GM21576 (cell line): ENCODE results near the gene SLC9A3.

Experiments used
- ATAC-seq: cut with Tn5 transposase; IDR thresholded peaks from one replicate; pipeline ENCODE4 v1.9.1; 2021; ENCODE audit warnings: mild to moderate bottlenecking, moderate library complexity; ENCODE audit not compliant: unreplicated experiment

The SLC9A3 gene

DNA sequence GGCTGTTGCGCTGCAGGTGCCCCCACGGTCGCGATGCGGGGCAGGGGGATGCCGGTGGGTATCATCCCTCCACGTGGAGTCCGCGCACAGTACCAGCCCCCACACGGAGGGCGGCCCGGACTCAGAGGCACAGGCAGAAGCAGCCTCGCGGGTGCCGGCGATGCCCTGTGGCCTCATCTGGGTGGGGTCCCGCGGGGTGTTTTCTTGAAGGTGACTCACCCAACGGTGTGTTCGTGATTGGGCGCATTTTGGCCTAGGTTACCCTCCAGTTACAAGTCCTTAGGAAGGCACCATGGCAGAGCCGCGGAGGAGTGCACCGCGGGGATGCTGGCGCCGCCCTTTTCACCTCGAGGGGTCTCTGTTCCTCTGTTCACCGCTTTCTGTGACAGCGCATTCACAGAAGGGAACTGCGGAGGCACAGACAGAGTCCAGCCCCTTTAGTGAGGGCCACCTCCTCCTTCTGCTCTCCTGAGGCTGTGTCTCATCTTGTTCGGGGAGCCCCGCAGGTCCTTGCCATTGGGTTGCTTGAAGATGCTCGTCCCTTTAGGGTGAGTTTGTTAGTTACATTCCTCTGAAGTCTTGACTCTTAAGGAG, 102.9 kb downstream of the SLC9A3 start:
- no peak for ATAC-seq

DNA sequence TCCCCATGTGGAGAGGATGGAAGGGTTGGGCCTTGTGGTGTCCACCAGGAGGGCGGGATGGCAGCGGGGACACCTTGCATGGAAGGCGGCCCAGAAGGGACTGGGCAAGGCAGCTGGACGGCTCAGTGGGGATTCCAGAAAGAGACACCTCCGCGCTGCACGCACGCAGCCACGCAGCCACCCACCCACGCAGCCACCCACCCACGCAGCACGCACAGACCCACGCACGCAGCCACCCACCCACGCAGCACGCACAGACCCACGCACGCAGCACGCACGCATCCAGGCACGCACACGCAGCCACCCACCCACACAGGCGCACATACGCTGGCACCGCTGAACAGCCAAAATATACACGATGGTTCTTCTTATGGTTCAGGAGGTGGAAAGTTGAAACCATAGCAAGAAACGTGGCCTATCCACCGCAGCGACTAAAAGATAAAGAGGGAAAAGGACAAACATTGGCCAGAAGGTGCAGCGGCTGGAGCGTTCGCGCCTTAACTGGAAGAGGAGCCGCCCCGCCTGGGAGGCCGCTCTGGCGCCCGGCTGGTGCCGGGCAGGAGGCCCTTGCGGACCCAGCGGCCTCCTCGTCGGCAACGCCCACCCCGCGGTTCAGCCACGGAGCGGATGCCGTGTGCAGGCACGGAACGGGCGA, 103.5 kb downstream of the SLC9A3 start:
- no peak for ATAC-seq
